Epithelial cell of esophagus (primary cell): ENCODE results near the gene ARMC12.

Experiments
- DNase-seq: peaks from one replicate; pipeline ENCODE4 v3.0.0; 2010; ENCODE audit warnings: low read depth
- H3K4me3 ChIP-seq: 2 replicates; pipeline ENCODE4 v1.5.1; 2011; ENCODE audit warnings: mild to moderate bottlenecking, low read length, control low read depth
- CTCF ChIP-seq: IDR thresholded peaks from 2 replicates; pipeline ENCODE4 v1.5.1; 2011; ENCODE audit warnings: low read depth, mild to moderate bottlenecking, low read length, control low read depth, inconsistent platforms; ENCODE audit not compliant: insufficient read depth; ENCODE audit errors: missing control alignments

ARMC12 gene

GRCh38 chr6:35757456-35758123, 20.8 kb downstream of the ARMC12 start:
- peak; percentile 44 for TF ChIP-seq CTCF
- peak; percentile 38 for DNase-seq
- no peak overlapping the region for H3K4me3 ChIP-seq

GRCh38 chr6:35759426-35759825, 22.6 kb downstream of the ARMC12 start:
- no peak for TF ChIP-seq CTCF
- H3K4me3 ChIP-seq = no peak overlapping the region
- no peak for DNase-seq

- no peak for DNase-seq
- H3K4me3 ChIP-seq = no peak overlapping the region
- TF ChIP-seq CTCF = no peak
These were observed 28.9 kb downstream of the ARMC12 start for GRCh38 chr6:35765739-35766138.

- DNase-seq = no peak
- TF ChIP-seq CTCF = no peak
- no peak overlapping the region for H3K4me3 ChIP-seq
These were observed 32.4 kb downstream of the ARMC12 start for GRCh38 chr6:35769211-35769610.

GRCh38 chr6:35771343-35771627, 34.5 kb downstream of the ARMC12 start:
- no peak for TF ChIP-seq CTCF
- H3K4me3 ChIP-seq = no peak overlapping the region
- DNase-seq = no peak

- TF ChIP-seq CTCF = no peak
- no peak for DNase-seq
- H3K4me3 ChIP-seq = no peak overlapping the region
These were observed 37.4 kb downstream of the ARMC12 start for GRCh38 chr6:35774116-35774794.

- TF ChIP-seq CTCF = no peak
- H3K4me3 ChIP-seq = no peak overlapping the region
These were observed 38.2 kb downstream of the ARMC12 start for GRCh38 chr6:35775031-35775430.

More at GRCh38 chr6:35775031-35775430, 38.2 kb downstream of the ARMC12 start:
- no peak for DNase-seq
